Panc1 (cell line): ENCODE measurements around the gene NFKBIZ. TPM values are rescaled to one million over a fixed set of nuclear protein-coding genes. Genes with fewer than 3 reads are reported as not detected.

Experiments
- ATAC-seq: fragments of 200-7000 bp; cut with Tn5 transposase; 2 replicates; pipeline ENCODE4 v1.9.1; 2020; ENCODE audit warnings: mild to moderate bottlenecking, moderate library complexity
- BruUV-seq: library from RNA; stranded (reverse); fragments of 400-500 nt; replicated peaks from 2 replicates; lab custom pipeline; 2021; lab: Mats Ljungman, UMichigan
- CTCF ChIA-PET: fragments of 300-600 bp; sonication (Branson Sonifier 250); formaldehyde crosslinking; loops from one replicate; lab custom pipeline; 2022; ENCODE audit warnings: antibody characterized with exemption; lab: Charles Lee
- POLR2A ChIA-PET: fragments of 300-600 bp; sonication (Branson Sonifier 250); formaldehyde crosslinking; loops from one replicate; lab custom pipeline; 2022; ENCODE audit warnings: antibody characterized with exemption; lab: Charles Lee
- DNase-seq: peaks from one replicate; pipeline ENCODE4 v3.0.0-alpha.2; 2010; ENCODE audit warnings: low read depth, low spot score
- H3K27ac ChIP-seq: 2 replicates; pipeline ENCODE4 v1.5.1; 2011; ENCODE audit warnings: mild to moderate bottlenecking, low read length, inconsistent platforms
- H3K27me3 ChIP-seq: fragments of 200-500 bp; sonication (Bioruptor generic); 2 replicates; pipeline ENCODE4 v1.6.0; 2014; ENCODE audit warnings: low read length, inconsistent platforms; ENCODE audit not compliant: control insufficient read depth, insufficient read depth
- H3K36me3 ChIP-seq: fragments of 200-500 bp; sonication (Bioruptor generic); 2 replicates; pipeline ENCODE4 v1.5.1; 2014; ENCODE audit warnings: inconsistent platforms, mild to moderate bottlenecking, low read length, moderate library complexity; ENCODE audit not compliant: control insufficient read depth, insufficient read depth
- H3K4me1 ChIP-seq: 2 replicates; pipeline ENCODE4 v1.5.1; 2011; ENCODE audit warnings: inconsistent platforms, mild to moderate bottlenecking, low read length, moderate library complexity; ENCODE audit not compliant: control insufficient read depth, insufficient read depth
- H3K4me3 ChIP-seq, 2 experiments: 2 replicates each; pipeline ENCODE4 v1.5.1; 2011 to 2012; ENCODE audit warnings: low read depth in 2 of 2, low read length in 2 of 2, mild to moderate bottlenecking in 2 of 2, inconsistent platforms in 1 of 2, moderate library complexity in 1 of 2
- H3K9me3 ChIP-seq: fragments of 200-500 bp; sonication (Bioruptor generic); 2 replicates; pipeline ENCODE4 v1.5.1; 2014; ENCODE audit warnings: low read depth, mild to moderate bottlenecking, inconsistent platforms, low read length, moderate library complexity; ENCODE audit not compliant: control insufficient read depth, insufficient read depth
- POLR2AphosphoS5 ChIP-seq: IDR thresholded peaks from 2 replicates; pipeline ENCODE4 v1.6.1; 2012; ENCODE audit warnings: mild to moderate bottlenecking, low read depth, low read length, moderate library complexity
- SIN3A ChIP-seq: IDR thresholded peaks from 2 replicates; pipeline ENCODE4 v1.6.1; 2012; ENCODE audit warnings: low read depth, mild to moderate bottlenecking, low read length, moderate library complexity, borderline replicate concordance; ENCODE audit not compliant: insufficient read depth
- TCF7L2 ChIP-seq: IDR thresholded peaks from 2 replicates; pipeline ENCODE4 v1.6.1; 2011; ENCODE audit warnings: mild to moderate bottlenecking, low read depth, low read length, inconsistent platforms
- in situ Hi-C: cut with HindIII; loops from 2 replicates; pipeline ENCODE4 v1.10.0; 2016; ENCODE audit warnings: low sequenced_read_pairs, low pct_unique_long_range_greater_than_20kb
- intact Hi-C: fragments of 100-400 bp; cut with micrococcal nuclease; formaldehyde crosslinking; loops from one replicate; pipeline ENCODE4 v1.10.0; 2022; ENCODE audit not compliant: unreplicated experiment
- total RNA-seq: library from RNA; stranded (reverse); gene quantifications from one replicate; pipeline ENCODE4 v1.2.1, GENCODE V29; 2021; ENCODE audit not compliant: unreplicated experiment
- TF ChIP-seq, protein P1 (sequence below), 2 experiments: IDR thresholded peaks; 2 replicates each; pipeline ENCODE4 v1.6.1; 2011 to 2012; ENCODE audit warnings: low read depth in 2 of 2, control low read depth in 1 of 2, low read length in 1 of 2, mild to moderate bottlenecking in 1 of 2, moderate library complexity in 1 of 2; ENCODE audit not compliant: insufficient read depth in 1 of 2
- TF ChIP-seq, protein P2 (sequence below): fragments of 450-650 bp; IDR thresholded peaks from 2 replicates; pipeline ENCODE4 v1.5.1; 2017; ENCODE audit warnings: mild to moderate bottlenecking

The NFKBIZ gene
- total RNA-seq, 1 experiment from 2014 or later: 17.4 TPM

DNA sequence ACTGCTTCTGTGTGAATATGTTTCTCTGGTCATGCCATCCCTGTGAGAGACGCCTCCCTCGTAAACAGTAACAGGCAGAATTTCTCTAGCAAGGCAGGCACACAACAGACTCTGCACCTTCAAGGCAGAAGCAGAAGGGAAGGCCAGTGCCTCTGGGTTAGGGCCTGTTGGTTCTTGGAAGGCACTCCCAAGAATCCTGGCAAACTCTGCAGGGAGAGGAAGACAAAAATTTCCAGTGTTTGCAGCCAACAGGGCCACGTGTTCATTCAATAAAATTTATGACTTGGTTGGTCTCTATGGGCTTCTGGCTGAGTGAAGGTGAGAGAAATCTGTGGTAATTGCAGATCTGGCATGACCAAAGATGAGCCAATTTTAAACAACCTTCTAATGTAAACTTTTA, 39.3 kb downstream of the NFKBIZ start:
- H3K36me3 ChIP-seq: no peaks in the 10 kb centered on the region
- intact Hi-C loops (no loop called here), in situ Hi-C loops (no loop called here)
- no peaks in the 10 kb centered on the region for H3K9me3 ChIP-seq
- no peak for DNase-seq
- H3K4me3 ChIP-seq: no peak overlapping the region
- no TSS peak for BruUV-seq
- POLR2A ChIA-PET: no interaction called here
- H3K4me1 ChIP-seq: no peaks in the 10 kb centered on the region
- no peak for ATAC-seq
- no peak overlapping the region for H3K27ac ChIP-seq
- H3K27me3 ChIP-seq: no peaks in the 10 kb centered on the region
- CTCF ChIA-PET: no interaction called here
- TF ChIP-seq, protein P1, sequence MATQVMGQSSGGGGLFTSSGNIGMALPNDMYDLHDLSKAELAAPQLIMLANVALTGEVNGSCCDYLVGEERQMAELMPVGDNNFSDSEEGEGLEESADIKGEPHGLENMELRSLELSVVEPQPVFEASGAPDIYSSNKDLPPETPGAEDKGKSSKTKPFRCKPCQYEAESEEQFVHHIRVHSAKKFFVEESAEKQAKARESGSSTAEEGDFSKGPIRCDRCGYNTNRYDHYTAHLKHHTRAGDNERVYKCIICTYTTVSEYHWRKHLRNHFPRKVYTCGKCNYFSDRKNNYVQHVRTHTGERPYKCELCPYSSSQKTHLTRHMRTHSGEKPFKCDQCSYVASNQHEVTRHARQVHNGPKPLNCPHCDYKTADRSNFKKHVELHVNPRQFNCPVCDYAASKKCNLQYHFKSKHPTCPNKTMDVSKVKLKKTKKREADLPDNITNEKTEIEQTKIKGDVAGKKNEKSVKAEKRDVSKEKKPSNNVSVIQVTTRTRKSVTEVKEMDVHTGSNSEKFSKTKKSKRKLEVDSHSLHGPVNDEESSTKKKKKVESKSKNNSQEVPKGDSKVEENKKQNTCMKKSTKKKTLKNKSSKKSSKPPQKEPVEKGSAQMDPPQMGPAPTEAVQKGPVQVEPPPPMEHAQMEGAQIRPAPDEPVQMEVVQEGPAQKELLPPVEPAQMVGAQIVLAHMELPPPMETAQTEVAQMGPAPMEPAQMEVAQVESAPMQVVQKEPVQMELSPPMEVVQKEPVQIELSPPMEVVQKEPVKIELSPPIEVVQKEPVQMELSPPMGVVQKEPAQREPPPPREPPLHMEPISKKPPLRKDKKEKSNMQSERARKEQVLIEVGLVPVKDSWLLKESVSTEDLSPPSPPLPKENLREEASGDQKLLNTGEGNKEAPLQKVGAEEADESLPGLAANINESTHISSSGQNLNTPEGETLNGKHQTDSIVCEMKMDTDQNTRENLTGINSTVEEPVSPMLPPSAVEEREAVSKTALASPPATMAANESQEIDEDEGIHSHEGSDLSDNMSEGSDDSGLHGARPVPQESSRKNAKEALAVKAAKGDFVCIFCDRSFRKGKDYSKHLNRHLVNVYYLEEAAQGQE (IDR thresholded peaks at IDR 0.05; ENCODE audit: insufficient read depth in 1 of 2, low read depth in 2 of 2, low read length in 1 of 2): no peak
- TF ChIP-seq POLR2AphosphoS5 (no peak), SIN3A (no peak), TCF7L2 (no peak)
- TF ChIP-seq, protein P2, sequence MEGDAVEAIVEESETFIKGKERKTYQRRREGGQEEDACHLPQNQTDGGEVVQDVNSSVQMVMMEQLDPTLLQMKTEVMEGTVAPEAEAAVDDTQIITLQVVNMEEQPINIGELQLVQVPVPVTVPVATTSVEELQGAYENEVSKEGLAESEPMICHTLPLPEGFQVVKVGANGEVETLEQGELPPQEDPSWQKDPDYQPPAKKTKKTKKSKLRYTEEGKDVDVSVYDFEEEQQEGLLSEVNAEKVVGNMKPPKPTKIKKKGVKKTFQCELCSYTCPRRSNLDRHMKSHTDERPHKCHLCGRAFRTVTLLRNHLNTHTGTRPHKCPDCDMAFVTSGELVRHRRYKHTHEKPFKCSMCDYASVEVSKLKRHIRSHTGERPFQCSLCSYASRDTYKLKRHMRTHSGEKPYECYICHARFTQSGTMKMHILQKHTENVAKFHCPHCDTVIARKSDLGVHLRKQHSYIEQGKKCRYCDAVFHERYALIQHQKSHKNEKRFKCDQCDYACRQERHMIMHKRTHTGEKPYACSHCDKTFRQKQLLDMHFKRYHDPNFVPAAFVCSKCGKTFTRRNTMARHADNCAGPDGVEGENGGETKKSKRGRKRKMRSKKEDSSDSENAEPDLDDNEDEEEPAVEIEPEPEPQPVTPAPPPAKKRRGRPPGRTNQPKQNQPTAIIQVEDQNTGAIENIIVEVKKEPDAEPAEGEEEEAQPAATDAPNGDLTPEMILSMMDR: no peak

DNA sequence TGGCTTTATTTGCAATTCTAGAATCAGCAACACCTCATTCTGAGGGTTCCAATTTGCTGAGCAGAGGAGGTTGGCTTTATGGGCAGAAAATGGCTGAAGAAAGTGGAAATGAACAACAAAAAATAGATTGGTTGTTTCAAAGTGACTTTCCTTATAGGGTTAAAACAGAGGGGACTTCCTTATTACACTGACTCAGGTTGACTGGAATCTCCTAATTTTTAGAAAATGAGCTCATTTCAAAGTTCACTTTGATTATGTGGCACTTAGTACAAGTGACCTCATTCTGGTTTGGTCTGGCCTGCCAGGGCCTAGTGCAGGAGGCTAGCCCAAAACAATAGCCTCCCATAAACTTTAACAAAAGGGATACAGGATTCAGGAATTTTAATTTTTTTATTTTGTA, 41.4 kb downstream of the NFKBIZ start:
- POLR2A ChIA-PET: no interaction called here
- CTCF ChIA-PET: no interaction called here
- DNase-seq (no peak), ATAC-seq (no peak)
- H3K4me3 ChIP-seq: no peak overlapping the region
- in situ Hi-C loops (no loop called here), intact Hi-C loops (no loop called here)
- BruUV-seq: no TSS peak
- H3K27me3 ChIP-seq: no peaks in the 10 kb centered on the region
- no peak for TF ChIP-seq SIN3A
- TF ChIP-seq, protein P2: no peak
- TF ChIP-seq TCF7L2: no peak
- no peak for TF ChIP-seq POLR2AphosphoS5
- TF ChIP-seq, protein P1 (IDR thresholded peaks at IDR 0.05; ENCODE audit: insufficient read depth in 1 of 2, low read depth in 2 of 2, low read length in 1 of 2): no peak
- H3K4me1 ChIP-seq: no peaks in the 10 kb centered on the region
- no peaks in the 10 kb centered on the region for H3K9me3 ChIP-seq
- H3K36me3 ChIP-seq: no peaks in the 10 kb centered on the region
- H3K27ac ChIP-seq: no peak overlapping the region
